GM12878 (cell line): Measurements from ENCODE around the gene EPHB2. TPM values are rescaled to one million over a fixed set of nuclear protein-coding genes. Genes with fewer than 3 reads are reported as not detected.

Experiments used
- ATAC-seq: fragments of 200-7000 bp; cut with Tn5 transposase; 3 replicates; pipeline ENCODE4 v1.9.1; 2020; ENCODE audit warnings: mild to moderate bottlenecking, moderate library complexity
- BruUV-seq: library from RNA; stranded (reverse); fragments of 400-500 nt; replicated peaks from 2 replicates; lab custom pipeline; 2021; lab: Mats Ljungman, UMichigan
- CTCF ChIA-PET: fragments of 300-600 bp; sonication (Branson Sonifier 250); formaldehyde crosslinking; extraction: SDS; loops from one replicate; lab custom pipeline; 2021; ENCODE audit warnings: inconsistent platforms; lab: Yijun Ruan, JAX
- POLR2A ChIA-PET: fragments of 350-600 bp; formaldehyde crosslinking; extraction: SDS; loops from one replicate; lab custom pipeline; 2021; ENCODE audit warnings: inconsistent platforms; lab: Charles Lee
- RAD21 ChIA-PET: fragments of 300-600 bp; sonication (Branson Sonifier 250); formaldehyde crosslinking; loops from one replicate; lab custom pipeline; 2023; ENCODE audit warnings: antibody characterized with exemption; ENCODE audit not compliant: unreplicated experiment; lab: Charles Lee
- SMC1A ChIA-PET: fragments of 300-600 bp; sonication (Branson Sonifier 250); formaldehyde crosslinking; loops from one replicate; lab custom pipeline; 2023; ENCODE audit not compliant: unreplicated experiment, uncharacterized antibody; lab: Charles Lee
- DNase-seq: peaks from one replicate; pipeline ENCODE4 v3.0.0-alpha.2; 2011; ENCODE audit warnings: low read depth, low spot score
- FAIRE-seq: peaks from 3 replicates; lab custom pipeline; 2011; peaks lifted over from hg19 to GRCh38; lab: Jason Lieb, UNC
- H2AFZ ChIP-seq: 2 replicates; pipeline ENCODE4 v1.6.0; 2011; ENCODE audit warnings: low read depth, low read length, control low read depth; ENCODE audit not compliant: control insufficient read depth
- H3K27ac ChIP-seq: 2 replicates; pipeline ENCODE4 v1.5.1; 2011; ENCODE audit warnings: control low read depth; ENCODE audit not compliant: control insufficient read depth, insufficient read depth
- H3K27me3 ChIP-seq, 2 experiments: replicated peaks in 1 of 2; 2 replicates each; pipeline versions ENCODE4 v1.6.0 to v1.6.1; 2011; ENCODE audit warnings: low read length in 1 of 2; ENCODE audit not compliant: control insufficient read depth in 2 of 2, insufficient read depth in 2 of 2
- H3K36me3 ChIP-seq, 2 experiments: 2 replicates each; pipeline ENCODE4 v1.5.1; 2011; ENCODE audit warnings: low read length in 1 of 2; ENCODE audit not compliant: control insufficient read depth in 2 of 2, insufficient read depth in 2 of 2
- H3K4me1 ChIP-seq: 2 replicates; pipeline ENCODE4 v1.6.1; 2011; ENCODE audit warnings: mild to moderate bottlenecking, low read length, moderate library complexity, mixed read lengths; ENCODE audit not compliant: control insufficient read depth, insufficient read depth
- H3K4me2 ChIP-seq: 2 replicates; pipeline ENCODE4 v1.6.0; 2011; ENCODE audit warnings: control low read depth; ENCODE audit not compliant: control insufficient read depth, insufficient read depth
- H3K4me3 ChIP-seq: fragments of 200-600 bp; sonication (generic); 2 replicates; pipeline ENCODE4 v1.5.1; 2016
- H3K79me2 ChIP-seq: 2 replicates; pipeline ENCODE4 v1.6.0; 2011; ENCODE audit warnings: low read length; ENCODE audit not compliant: control insufficient read depth, insufficient read depth
- H3K9ac ChIP-seq: 2 replicates; pipeline ENCODE4 v1.8.0; 2011; ENCODE audit warnings: low read length, control low read depth, mixed read lengths; ENCODE audit not compliant: control insufficient read depth, insufficient read depth
- H3K9me3 ChIP-seq: replicated peaks from 3 replicates; pipeline ENCODE4 v1.5.1; 2011; ENCODE audit warnings: mild to moderate bottlenecking, low read length; ENCODE audit not compliant: control insufficient read depth, insufficient read depth
- H4K20me1 ChIP-seq: 2 replicates; pipeline ENCODE4 v1.6.0; 2011; ENCODE audit not compliant: control insufficient read depth, insufficient read depth
- ATF2 ChIP-seq: IDR thresholded peaks from 2 replicates; pipeline ENCODE4 v1.6.1; 2012; ENCODE audit warnings: low read length, inconsistent platforms
- CREB1 ChIP-seq: IDR thresholded peaks from 2 replicates; pipeline ENCODE4 v1.6.1; 2012; ENCODE audit warnings: low read depth, mild to moderate bottlenecking, inconsistent platforms
- CREM ChIP-seq: IDR thresholded peaks from 2 replicates; pipeline ENCODE4 v1.6.1; 2014; ENCODE audit warnings: antibody characterized with exemption, low read depth
- GATAD2B ChIP-seq: fragments of 450-650 bp; conservative IDR thresholded peaks from 2 replicates; pipeline ENCODE4 v1.6.1; 2017; ENCODE audit warnings: low read depth, mild to moderate bottlenecking, moderate library complexity
- HDAC2 ChIP-seq: fragments of 200-600 bp; sonication (generic); IDR thresholded peaks from 2 replicates; pipeline ENCODE4 v1.6.1; 2017
- MEF2B ChIP-seq: fragments of 450-650 bp; IDR thresholded peaks from 2 replicates; pipeline ENCODE4 v1.6.1; 2018; ENCODE audit warnings: mild to moderate bottlenecking, moderate library complexity; ENCODE audit not compliant: partially characterized antibody, poor library complexity, severe bottlenecking
- RAD21 ChIP-seq: IDR thresholded peaks from 2 replicates; pipeline ENCODE4 v1.6.1; 2011; ENCODE audit warnings: mild to moderate bottlenecking, low read depth, low read length, moderate library complexity; ENCODE audit not compliant: insufficient read depth
- RCOR1 ChIP-seq: conservative IDR thresholded peaks from 2 replicates; pipeline ENCODE4 v1.6.1; 2012; ENCODE audit warnings: low read depth, low read length, improper control_type of control experiment
- RELA ChIP-seq: fragments of 450-650 bp; IDR thresholded peaks from 2 replicates; pipeline ENCODE4 v1.8.0; 2014; ENCODE audit warnings: borderline replicate concordance; ENCODE audit not compliant: partially characterized antibody
- SMAD5 ChIP-seq: IDR thresholded peaks from 2 replicates; pipeline ENCODE4 v1.6.1; 2016; ENCODE audit warnings: antibody characterized with exemption, low read depth
- SMARCA5 ChIP-seq: fragments of 450-650 bp; IDR thresholded peaks from 2 replicates; pipeline ENCODE4 v1.6.1; 2017; ENCODE audit warnings: mild to moderate bottlenecking
- ZBTB33 ChIP-seq: fragments of 450-650 bp; IDR thresholded peaks from 2 replicates; pipeline ENCODE4 v1.6.1; 2017; ENCODE audit warnings: mild to moderate bottlenecking
- ZNF622 ChIP-seq: fragments of 450-650 bp; IDR thresholded peaks from 2 replicates; pipeline ENCODE4 v1.6.1; 2017; ENCODE audit warnings: mild to moderate bottlenecking, inconsistent platforms
- WGBS: methylation state at CpG from one replicate; pipeline ENCODE4 v1.1.6; 2016; ENCODE audit warnings: low lambda C conversion rate; ENCODE audit not compliant: insufficient replicate concordance, insufficient coverage; ENCODE audit errors: missing lambda C conversion rate; 5-methylcytosine and 5-hydroxymethylcytosine counted together
- in situ Hi-C: fragments of 300-500 bp; cut with MboI; formaldehyde crosslinking; loops from 9 replicates; pipeline ENCODE4 v1.14.3; 2018; ENCODE audit warnings: mixed read lengths
- intact Hi-C: fragments of 100-400 bp; cut with micrococcal nuclease; formaldehyde crosslinking; loops from one replicate; pipeline ENCODE4 v1.14.2; 2022; ENCODE audit not compliant: unreplicated experiment
- polyA plus RNA-seq, 11 experiments: library from polyadenylated mRNA; depleted of rRNA in 4 of 11; unstranded in 6 of 11; stranded (reverse) in 5 of 11; fragments of >200 nt; fragmentation: Nextera tagmentation in 4 of 11; fragmentation: Illumina TruSeq in 1 of 11; extraction: Ambion mirVana in 4 of 11; extraction: Trizol in 1 of 11; gene quantifications; 1 replicate in 1 of 11; 2 replicates in 10 of 11; pipeline versions ENCODE4 v1.2.1 to v1.2.3, GENCODE V29; 2011 to 2016; ENCODE audit warnings: inconsistent platforms in 2 of 11, missing spikeins in 2 of 11, low read depth in 1 of 11
- total RNA-seq, 4 experiments: library from RNA; depleted of rRNA in 3 of 4; stranded (reverse); fragments of >200 nt in 3 of 4; fragmentation: Illumina TruSeq in 1 of 4; extraction: Trizol in 1 of 4; gene quantifications; 2 replicates each; pipeline versions ENCODE4 v1.2.1 to v1.2.3, GENCODE V29; 2013 to 2021

The EPHB2 gene
- total and polyA plus RNA-seq, 10 of the 15 experiments (the other 5 are each of a cell fraction or from before 2014, with no cell fraction given), result 0.13 to 3.3 (median 0.92) TPM

- TF ChIP-seq ZBTB33, result no peak
- no peak for TF ChIP-seq ATF2
- TF ChIP-seq RCOR1, result no peak
- TF ChIP-seq ZNF622, result no peak
- TF ChIP-seq RAD21, result no peak
- no peak for TF ChIP-seq SMARCA5
- TF ChIP-seq GATAD2B, result no peak
Observed at GRCh38 chr1:22957066-22957465, 246.4 kb downstream of the EPHB2 start (continued).

GRCh38 chr1:22958556-22958955 is 247.9 kb downstream of the EPHB2 start:
- Histone ChIP-seq H2AFZ (no peak overlapping the region), H3K9me3 (no peaks in the 10 kb centered on the region), H3K27ac (no peak overlapping the region), H3K36me3 (no peaks in the 10 kb centered on the region), H3K27me3 (peaks cover 0 to 3% of the 10 kb centered on the region in 2 experiments; a peak in 2 of 4 replicates), H3K4me1 (no peaks in the 10 kb centered on the region), H3K9ac (no peak overlapping the region), H3K4me3 (no peak overlapping the region), H4K20me1 (no peaks in the 10 kb centered on the region), H3K4me2 (no peak overlapping the region), H3K79me2 (no peaks in the 10 kb centered on the region)
- ChIA-PET POLR2A (no interaction called here), CTCF (interaction anchor here (0.6 kb wide), 1 partner anchor 223 kb away, joined by 3 read pairs; no protein-coding TSS in a partner anchor), SMC1A (no interaction called here), RAD21 (no interaction called here)
- intact Hi-C loops (no loop called here), in situ Hi-C loops (no loop called here)
- BruUV-seq, result no TSS peak
- TF ChIP-seq CREM (no peak), SMAD5 (no peak), HDAC2 (no peak), MEF2B (no peak), CREB1 (no peak), RELA (no peak)
- FAIRE-seq (no peak), DNase-seq (no peak), ATAC-seq (no peak)
- WGBS, result 17% methylated on average over 9 of the region's 9 CpGs
